Effector CD4-positive, alpha-beta T cell (primary cell): Measurements from ENCODE around the gene LDHD.

Experiments used
- DNase-seq: peaks from one replicate; pipeline ENCODE4 v3.0.0-alpha.2; 2020

The LDHD gene

GRCh38 chr16:75079346-75079926 lies 37.1 kb downstream of the LDHD start:
- DNase-seq, result no peak

GRCh38 chr16:75078886-75079285 lies 37.7 kb downstream of the LDHD start:
- no peak for DNase-seq

GRCh38 chr16:75075688-75076268 lies 40.8 kb downstream of the LDHD start:
- no peak for DNase-seq

- DNase-seq, result peak; percentile 61
These were observed 41.5 kb downstream of the LDHD start for GRCh38 chr16:75074920-75075687.

- no peak for DNase-seq
These were observed 42.2 kb downstream of the LDHD start for GRCh38 chr16:75074304-75074793.

DNA sequence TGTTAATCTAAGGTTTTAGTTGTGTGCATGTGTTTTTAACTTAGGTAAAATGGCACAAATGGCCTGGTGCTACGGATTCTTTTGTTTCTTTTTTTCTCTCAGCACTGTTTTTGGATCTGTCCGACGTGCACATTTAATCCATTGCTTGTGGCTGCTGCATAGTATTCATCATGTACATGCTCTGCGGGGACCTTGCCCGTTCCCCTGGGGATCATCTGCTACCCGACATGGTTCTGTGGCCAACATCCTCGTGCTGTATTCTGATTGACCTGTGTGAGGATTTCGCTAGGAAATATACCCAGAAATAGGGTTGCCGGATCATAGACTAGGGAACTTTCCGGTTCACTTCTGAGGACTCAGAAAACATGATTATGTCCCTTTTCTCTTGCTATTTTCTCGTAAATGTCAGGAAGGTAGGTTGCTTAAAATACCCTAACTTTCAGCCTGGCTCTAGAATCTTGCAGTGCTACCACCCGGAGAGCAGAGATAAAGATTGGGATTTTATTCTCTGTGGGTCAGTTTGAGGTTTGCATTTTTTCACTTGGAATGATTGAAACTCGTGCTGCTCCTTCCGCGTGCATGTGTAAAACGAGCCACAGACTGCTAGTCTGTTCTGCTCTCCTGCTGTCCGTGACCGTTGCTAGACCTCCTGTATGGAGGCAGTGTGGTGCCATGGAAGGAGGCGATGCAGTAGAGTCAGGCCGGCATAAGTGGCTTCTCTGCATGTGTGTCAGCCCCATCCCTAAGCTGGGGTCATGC lies 42.9 kb downstream of the LDHD start:
- no peak for DNase-seq

DNA sequence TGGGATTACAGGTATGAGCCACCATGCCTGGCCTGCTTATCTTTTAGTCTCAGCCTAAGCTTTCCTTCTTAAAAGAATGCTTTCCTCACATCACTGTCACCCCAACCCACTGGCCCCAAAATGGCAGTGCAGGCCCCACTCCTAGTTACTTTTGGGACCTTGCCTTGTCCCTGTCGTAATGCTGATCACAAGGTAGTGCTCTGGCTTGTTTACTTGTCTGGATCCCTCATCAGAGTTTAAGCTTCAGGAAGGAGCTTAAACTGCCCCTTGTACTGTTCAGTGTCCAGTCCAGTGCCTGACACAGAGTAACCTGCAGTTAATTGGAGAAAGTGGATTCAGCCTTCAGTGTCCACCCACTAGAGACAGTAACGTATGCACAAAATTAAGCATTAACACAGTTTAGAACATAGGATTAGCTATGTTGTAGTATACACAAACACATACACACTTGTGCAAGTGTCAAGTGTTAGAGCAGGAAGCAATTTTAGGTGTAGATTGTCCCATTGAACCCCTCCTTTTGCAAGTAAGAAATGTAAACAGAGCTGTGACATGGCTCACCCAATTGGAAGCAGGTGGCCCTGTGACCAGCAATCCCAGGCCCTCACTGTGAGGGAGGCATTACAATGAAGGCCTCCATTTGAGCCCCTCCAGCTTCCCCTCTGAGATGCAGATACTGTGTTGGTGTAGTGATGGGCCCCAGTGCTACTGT lies 44.2 kb downstream of the LDHD start:
- no peak for DNase-seq

GRCh38 chr16:75071621-75072020 lies 45.0 kb downstream of the LDHD start:
- DNase-seq, result no peak

- DNase-seq, result no peak
These were observed 46.4 kb downstream of the LDHD start for GRCh38 chr16:75070012-75070841.

DNA sequence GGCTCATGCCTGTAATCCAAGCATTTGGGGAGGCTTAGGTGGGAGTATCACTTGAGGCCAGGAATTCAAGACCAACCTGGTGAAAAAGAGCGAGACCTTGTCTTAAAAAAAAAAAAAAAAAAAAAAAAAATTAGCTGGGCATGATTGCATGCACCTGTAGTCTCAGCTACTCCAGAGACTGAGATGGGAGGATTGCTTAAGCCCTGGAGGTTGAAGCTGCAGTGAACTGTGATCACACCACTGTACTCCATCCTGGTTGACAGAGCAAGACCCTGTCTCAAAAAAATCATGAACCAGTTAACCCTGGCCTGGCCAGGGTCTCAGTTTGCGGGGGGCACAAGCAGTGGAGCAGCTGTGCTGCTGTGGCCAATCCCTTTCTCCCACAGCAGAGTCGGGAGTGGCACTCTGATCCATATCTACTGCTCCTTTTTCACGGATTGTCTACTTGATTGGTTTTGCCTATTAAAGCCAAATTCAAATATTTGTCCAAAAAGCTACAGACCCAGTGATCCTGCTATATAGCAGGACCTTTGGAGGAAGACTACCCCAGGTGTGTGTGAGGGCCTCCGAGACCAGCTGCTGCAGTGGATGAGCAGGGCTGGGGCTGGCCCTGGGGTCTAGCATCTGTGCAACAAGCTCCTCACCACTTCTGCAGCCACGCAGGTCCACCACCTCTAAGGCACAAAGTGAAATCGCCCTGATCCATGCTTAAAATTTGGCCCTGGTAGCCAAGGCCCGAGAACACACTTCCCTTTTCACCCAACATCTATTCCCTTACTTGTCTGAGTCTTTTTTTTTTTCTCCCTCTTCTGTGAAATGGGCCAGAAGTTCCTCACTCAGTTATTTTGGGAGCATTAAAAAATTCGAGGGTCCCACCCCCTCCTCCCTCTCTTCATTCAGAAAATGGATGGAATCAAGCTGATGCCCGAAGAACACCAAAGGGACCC lies 48.2 kb downstream of the LDHD start:
- DNase-seq, result no peak

- no peak for DNase-seq
These were observed 49.6 kb downstream of the LDHD start for GRCh38 chr16:75066861-75067447.

DNA sequence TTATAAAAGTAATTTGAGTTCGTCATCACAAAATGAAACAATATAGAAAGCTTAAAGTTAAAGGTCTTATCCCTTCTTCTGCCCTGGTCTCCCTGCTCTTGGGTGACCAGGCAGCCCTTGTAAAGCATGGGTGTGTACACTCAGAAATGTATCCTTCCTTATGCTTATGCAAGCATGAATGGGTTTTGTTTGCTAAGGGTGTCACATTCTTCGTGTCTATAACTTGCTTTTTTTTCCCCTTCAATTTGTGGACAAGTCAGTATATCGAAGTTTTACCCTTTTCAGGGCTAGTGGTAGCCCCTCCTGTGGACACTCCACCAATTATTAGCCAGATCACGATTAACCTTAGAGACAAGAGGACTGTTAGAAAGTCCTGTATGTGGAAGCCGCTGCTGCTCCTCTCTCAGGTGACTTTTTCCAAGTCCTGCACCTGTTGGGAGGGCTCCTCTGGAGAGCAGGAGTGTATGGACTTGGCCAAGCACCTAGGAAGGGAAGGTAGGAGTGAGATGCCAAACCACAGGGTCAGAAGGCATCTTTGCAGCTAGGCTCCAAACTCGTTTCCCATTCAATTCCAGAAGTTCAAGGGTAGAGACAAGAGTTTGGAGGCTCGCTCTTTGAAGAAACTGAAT lies 50.9 kb downstream of the LDHD start:
- no peak for DNase-seq

DNA sequence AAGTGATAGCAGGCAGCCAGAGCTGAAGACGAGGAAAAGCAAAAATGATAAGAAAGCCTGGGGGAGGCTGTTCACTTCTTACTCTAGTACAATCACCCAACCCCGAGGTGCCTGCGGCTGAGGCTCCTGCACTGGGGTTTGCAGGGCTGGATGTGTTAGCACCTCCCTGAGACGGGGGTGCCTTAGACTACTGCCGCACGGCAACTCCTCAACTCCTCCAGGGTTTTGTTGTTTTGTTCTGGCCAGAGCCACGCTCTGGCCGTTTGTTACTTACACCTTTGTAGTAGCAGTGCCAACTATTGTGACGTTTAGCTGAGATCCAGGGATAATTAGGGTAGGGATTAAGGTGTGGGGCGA lies 51.5 kb downstream of the LDHD start:
- DNase-seq, result no peak

- DNase-seq, result no peak
These were observed 52.0 kb downstream of the LDHD start for GRCh38 chr16:75064403-75065148.

- DNase-seq, result no peak
These were observed 53.0 kb downstream of the LDHD start for GRCh38 chr16:75063549-75064088.

DNA sequence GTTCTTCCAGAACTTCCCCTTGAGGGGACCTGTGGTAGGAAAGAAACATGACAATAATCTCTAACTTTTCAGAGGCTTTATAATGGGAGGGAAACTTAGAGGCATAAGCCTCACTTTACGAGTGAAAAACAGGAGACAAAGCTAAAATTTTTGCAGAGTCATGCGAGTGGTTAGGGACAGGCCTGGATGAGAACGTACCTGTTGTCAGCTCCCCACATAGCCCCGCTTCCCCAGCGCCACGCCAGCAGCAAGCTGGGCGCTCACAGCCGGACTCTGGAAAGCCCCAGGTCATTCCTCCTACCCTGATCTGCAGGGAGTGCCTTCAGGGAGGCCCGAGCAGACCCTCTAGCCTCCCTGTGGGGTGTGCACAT lies 53.6 kb downstream of the LDHD start:
- no peak for DNase-seq

- no peak for DNase-seq
These were observed 54.2 kb downstream of the LDHD start for GRCh38 chr16:75062135-75062975.
